CD4-positive, alpha-beta T cell treated with Interleukin-10 for 1 hour (primary cell): ENCODE measurements around the gene PCDHB8.
A peak's percentile ranks its signal among the peaks of the same experiment; 100 is the strongest.
"Not testable (repeated sequence)": the region's sequence is repeated elsewhere in the genome, so short reads cannot be mapped to it uniquely, and the experiment has no call there.

ENCODE experiments used
- DNase-seq: peaks from one replicate; pipeline ENCODE4 v3.0.0-alpha.2; 2020

Gene PCDHB8

GRCh38 chr5:141184117-141184855 is 6.7 kb downstream of the PCDHB8 start:
- DNase-seq = not testable (repeated sequence)

GRCh38 chr5:141186897-141187512 is 9.4 kb downstream of the PCDHB8 start, which contains the start of gene PCDHB9:
Gene PCDHB9 (plus strand): TSS chr5:141187161. CDS start chr5:141187319, 158 bp downstream.
- peak; percentile 44 for DNase-seq

- DNase-seq = not testable (repeated sequence)
Measured at GRCh38 chr5:141188682-141189081, 11.1 kb downstream of the PCDHB8 start.

GRCh38 chr5:141189131-141189530 is 11.5 kb downstream of the PCDHB8 start:
- DNase-seq = not testable (repeated sequence)

GRCh38 chr5:141192110-141192725 is 14.6 kb downstream of the PCDHB8 start, which contains the start of gene PCDHB10:
Gene PCDHB10 (plus strand): TSS chr5:141192353. CDS start chr5:141192553, 200 bp downstream.
- DNase-seq = peak; percentile 14

- DNase-seq = not testable (repeated sequence)
Measured at GRCh38 chr5:141194332-141194731, 16.7 kb downstream of the PCDHB8 start.

GRCh38 chr5:141196363-141196762 is 18.8 kb downstream of the PCDHB8 start:
- DNase-seq = no peak

- no peak for DNase-seq
Measured at GRCh38 chr5:141199359-141200235, 22.0 kb downstream of the PCDHB8 start, which contains the start of gene PCDHB11. Gene PCDHB11 (plus strand): TSS chr5:141199627. CDS start chr5:141199775, 148 bp downstream.

- not testable (repeated sequence) for DNase-seq
Measured at GRCh38 chr5:141201126-141201525, 23.5 kb downstream of the PCDHB8 start.

- DNase-seq = not testable (repeated sequence)
Measured at GRCh38 chr5:141201646-141202045, 24.1 kb downstream of the PCDHB8 start.

- DNase-seq = no peak
Measured at GRCh38 chr5:141208478-141208877, 30.9 kb downstream of the PCDHB8 start, which contains the start of gene PCDHB12. Gene PCDHB12 (plus strand): TSS chr5:141208719. CDS start chr5:141208908, 189 bp downstream.

GRCh38 chr5:141210281-141210680 is 32.7 kb downstream of the PCDHB8 start:
- DNase-seq = not testable (repeated sequence)

GRCh38 chr5:141210849-141211248 is 33.3 kb downstream of the PCDHB8 start:
- DNase-seq = not testable (repeated sequence)

GRCh38 chr5:141213656-141214339 is 36.2 kb downstream of the PCDHB8 start, which contains the start of gene PCDHB13:
Gene PCDHB13 (plus strand): TSS chr5:141213919. CDS start chr5:141214124, 205 bp downstream.
- peak; percentile 12 for DNase-seq

- DNase-seq = not testable (repeated sequence)
Measured at GRCh38 chr5:141214583-141214982, 37.0 kb downstream of the PCDHB8 start.

GRCh38 chr5:141215504-141215903 is 37.9 kb downstream of the PCDHB8 start:
- not testable (repeated sequence) for DNase-seq

- not testable (repeated sequence) for DNase-seq
Measured at GRCh38 chr5:141216035-141216434, 38.4 kb downstream of the PCDHB8 start.

GRCh38 chr5:141223112-141223783 is 45.7 kb downstream of the PCDHB8 start, which contains the start of gene PCDHB14:
Gene PCDHB14 (plus strand): TSS chr5:141223343. CDS start chr5:141223506, 163 bp downstream.
- peak; percentile 14 for DNase-seq

- DNase-seq = not testable (repeated sequence)
Measured at GRCh38 chr5:141224844-141225243, 47.3 kb downstream of the PCDHB8 start.

GRCh38 chr5:141225421-141225820 is 47.8 kb downstream of the PCDHB8 start:
- not testable (repeated sequence) for DNase-seq
